HuH-7.5 (cell line): ENCODE data around the gene TOR1A.
A peak's percentile ranks its signal among the peaks of the same experiment; 100 is the strongest.

Source experiments
- DNase-seq: peaks from one replicate; pipeline ENCODE4 v3.0.0; 2011; ENCODE audit warnings: low spot score

Gene TOR1A, protein sequence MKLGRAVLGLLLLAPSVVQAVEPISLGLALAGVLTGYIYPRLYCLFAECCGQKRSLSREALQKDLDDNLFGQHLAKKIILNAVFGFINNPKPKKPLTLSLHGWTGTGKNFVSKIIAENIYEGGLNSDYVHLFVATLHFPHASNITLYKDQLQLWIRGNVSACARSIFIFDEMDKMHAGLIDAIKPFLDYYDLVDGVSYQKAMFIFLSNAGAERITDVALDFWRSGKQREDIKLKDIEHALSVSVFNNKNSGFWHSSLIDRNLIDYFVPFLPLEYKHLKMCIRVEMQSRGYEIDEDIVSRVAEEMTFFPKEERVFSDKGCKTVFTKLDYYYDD

DNA sequence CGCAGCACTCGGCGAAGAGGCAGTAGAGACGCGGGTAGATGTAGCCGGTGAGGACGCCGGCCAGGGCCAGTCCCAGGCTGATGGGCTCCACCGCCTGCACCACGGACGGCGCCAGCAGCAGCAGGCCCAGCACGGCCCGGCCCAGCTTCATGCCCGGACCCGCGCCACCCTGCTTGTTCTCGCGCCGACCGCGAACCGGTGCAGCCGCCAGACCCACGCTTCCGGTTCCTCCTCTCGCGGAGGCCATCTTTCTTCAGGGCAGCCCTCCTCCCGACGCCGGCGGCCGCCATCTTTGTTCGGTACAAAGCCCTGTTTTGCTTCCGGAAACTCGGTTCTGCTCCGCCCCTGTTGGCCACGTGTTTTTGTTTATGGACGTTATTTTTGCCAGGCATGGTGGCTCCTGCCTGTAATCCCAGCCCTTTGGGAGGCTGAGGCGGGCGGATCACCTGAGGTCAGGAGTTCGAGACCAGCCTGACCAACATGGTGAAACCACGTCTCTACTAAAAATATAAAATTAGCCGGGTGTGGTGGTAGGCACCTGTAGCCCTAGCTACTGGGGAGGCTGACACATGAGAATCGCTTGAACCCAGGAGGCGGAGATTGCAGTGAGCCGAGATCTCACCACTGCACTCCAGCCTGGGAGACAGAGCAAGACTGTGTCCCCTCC is at the start of gene TOR1A:
TOR1A (minus strand) TSS at position 202 of the 667 bp plus-strand sequence; CDS start at position 151, 51 bp downstream.
- peak; percentile 84 for DNase-seq

DNA sequence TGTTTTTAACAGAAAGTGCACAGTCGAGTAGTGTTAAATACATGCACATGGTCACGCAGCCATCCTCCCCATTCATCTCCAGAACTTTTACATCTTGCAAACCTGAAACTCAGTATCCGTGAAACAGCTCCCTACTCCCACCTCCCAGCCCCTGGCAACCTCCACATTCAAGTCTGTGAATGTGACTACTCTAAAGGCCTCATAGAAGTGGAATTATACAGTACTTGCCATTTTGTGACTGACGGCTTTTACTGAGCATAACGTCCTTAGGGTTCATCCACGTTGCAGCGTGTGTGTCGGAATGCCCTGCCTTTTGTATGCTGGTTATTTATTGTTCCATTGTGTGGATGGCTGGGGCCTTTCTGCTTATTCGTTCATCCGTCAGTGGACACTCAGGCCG is 47.1 kb upstream of the TOR1A start:
- no peak for DNase-seq

GRCh38 chr9:129869585-129870501 is 45.9 kb upstream of the TOR1A start:
- DNase-seq = no peak

DNA sequence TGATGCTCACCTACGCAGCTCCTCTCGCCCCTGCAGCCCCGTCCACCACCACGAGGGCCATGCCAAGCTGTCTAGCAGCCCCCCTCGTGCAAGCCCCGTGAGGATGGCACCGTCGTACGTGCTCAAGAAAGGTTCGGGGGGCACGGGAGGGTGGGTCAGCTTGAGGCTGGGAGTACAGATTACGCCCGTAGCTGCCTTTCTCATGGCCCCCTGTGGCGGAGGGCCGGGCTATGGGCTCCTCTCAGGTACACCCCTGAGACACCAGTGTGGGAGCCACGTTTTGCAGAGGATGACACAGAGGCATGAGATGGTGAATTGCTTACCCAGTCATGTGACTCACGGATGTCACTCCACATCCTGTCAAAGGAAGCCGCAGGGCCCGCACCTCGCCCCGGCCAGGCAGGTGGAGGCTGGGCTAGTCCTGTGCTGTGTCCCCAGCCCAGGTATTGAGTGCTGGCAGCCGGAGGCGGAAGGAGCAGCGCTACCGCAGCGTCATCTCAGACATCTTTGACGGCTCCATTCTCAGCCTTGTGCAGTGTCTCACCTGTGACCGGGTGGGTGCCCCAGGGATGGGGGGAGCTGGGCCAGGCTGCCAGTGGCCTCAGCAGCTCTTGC is 45.0 kb upstream of the TOR1A start:
- DNase-seq = no peak

- DNase-seq = no peak
Observed at GRCh38 chr9:129868023-129868871, 44.3 kb upstream of the TOR1A start.

DNA sequence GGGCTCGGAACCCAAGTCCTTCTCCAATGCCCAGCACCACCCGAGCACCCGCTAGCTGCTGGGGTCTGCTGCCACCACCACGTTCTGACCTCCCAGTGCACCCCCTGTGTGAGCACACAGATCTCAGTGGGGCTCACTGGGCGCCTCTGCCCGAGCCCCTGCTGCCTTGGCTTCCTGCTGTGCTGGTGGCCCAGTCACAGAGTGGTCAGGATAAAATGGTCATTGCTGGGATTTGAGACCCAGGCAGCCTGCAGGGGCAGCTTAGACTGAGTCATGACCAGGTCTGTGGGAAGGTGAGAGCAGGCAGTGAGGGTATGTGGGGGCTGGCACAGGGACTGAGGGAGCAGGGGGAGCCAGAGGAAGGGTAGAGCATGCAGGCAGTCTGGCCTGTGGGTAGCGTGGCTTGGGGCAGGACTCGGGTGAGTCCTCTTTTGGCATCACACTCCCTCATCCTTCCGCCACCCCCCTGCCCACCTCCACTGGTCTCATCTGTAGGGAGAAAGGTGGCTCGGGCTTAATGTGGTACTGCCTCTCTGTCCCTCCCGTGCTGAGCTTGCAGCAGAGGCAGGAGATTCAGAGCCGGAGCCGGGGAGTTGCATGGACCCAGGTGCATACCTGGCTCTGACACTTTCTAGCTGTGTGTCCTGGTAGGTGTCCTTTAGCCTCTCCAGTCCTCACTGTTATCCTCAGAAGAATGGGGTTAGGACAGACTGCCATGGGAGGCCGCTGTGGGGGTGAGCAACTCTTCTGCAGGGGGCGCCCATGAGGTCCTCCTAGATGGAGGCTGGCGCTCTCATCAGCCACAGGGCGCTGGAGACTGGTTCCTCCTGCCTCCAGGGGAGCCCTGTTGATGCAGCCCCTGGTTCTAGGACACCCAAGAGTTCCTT is 43.4 kb upstream of the TOR1A start:
- DNase-seq = no peak

GRCh38 chr9:129866394-129867135 is 42.6 kb upstream of the TOR1A start:
- DNase-seq = no peak

DNA sequence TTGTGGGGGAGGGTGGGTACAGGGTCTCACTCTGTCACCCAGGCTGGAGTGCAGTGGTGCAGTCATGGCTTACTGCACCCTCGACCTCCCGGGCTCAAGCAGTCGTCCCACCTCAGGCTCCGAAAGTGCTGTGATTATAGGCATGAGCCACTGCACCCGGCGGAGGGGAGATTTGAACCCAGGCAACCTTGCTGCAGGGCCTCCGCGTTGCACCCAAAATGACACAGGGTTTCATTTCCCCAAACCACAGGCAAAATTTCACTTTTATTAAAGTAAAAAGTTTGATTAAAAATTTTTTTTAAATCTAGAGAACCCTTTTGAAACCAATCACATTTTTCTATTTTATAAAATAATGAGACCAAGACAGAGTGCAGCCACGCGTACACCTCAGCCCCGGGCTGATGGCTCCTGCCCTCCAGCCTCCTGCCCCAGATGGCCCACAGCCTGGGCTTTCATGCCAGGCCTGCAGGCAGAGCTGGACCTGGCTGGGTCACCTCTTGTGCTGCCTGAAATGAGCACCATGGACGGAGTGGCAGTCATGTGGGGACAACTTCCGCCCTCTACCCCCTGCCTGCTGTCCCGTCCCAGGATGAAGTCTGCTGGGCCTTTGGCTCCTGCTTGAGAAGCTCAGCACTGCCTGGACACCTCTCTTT is 41.9 kb upstream of the TOR1A start:
- DNase-seq = no peak

- no peak for DNase-seq
Observed at GRCh38 chr9:129864991-129865647, 41.2 kb upstream of the TOR1A start.

DNA sequence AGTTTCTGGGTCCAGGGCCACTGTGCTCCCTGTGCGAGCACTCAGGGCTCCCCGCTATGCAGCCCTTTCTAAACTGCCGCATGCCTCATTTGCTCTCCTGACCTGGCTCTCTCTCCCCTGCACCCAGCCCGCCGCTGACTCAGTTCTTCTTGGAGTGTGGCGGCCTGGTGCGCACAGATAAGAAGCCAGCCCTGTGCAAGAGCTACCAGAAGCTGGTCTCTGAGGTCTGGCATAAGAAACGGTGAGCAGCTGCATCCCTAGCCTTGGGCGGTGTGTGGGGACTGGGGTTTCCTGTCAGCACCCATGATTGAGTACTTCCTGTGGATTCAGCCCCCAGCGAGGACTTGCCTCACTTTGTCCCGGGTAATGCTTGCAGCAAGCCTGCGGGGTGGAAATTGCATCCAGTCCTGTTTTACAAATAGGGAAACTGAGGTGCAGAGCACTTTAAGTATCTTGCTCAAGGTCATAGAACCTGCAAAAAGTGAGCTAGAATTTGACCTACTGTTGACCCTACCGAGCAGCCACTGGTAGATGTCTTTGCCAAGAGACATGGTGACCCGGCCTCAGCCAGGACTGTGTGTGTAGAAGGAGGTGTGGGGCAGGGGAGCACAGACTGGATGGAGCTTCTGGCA is 39.2 kb upstream of the TOR1A start:
- no peak for DNase-seq

GRCh38 chr9:129861447-129861827 is 37.5 kb upstream of the TOR1A start:
- no peak for DNase-seq

DNA sequence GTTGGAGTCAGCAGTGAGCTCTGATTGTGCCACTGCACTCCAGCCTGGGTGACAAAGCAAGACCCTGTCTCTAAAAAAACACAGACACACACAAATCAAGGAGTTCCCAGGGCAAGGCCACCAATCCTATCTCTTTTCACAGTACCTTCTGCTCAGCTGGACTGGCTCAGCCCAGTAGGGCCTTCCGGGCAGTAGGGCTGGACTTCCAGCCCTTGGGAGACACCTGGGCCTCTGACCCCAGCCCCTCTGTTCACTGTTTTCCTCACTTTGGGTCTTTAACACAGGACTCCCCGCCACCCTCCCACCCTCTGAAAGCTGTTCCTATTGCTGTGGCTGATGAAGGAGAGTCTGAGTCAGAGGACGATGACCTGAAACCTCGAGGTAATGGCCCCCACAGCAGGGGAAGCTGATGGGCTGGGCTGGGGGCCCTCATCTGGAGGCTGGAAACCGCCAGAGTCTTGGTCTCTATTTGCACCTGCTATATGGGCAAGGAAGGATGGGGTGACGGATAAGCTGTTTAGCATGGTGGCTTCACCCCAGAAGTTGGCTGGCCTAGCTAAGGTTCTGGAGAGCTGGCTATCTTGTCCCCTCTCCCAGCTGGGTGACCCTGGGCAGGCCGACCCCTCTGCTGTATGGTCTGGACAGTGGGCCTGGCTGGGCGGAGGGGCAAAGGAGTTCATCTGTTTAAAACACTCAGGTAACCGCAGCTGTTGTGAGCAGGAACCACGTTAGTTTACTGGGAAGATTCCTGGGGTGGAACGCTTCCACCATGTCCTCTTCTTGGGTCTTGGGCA is 36.9 kb upstream of the TOR1A start:
- DNase-seq = no peak

GRCh38 chr9:129858167-129858962 is 34.4 kb upstream of the TOR1A start:
- no peak for DNase-seq

- DNase-seq = no peak
Observed at GRCh38 chr9:129857207-129857606, 33.3 kb upstream of the TOR1A start.

- no peak for DNase-seq
Observed at GRCh38 chr9:129854588-129855110, 30.7 kb upstream of the TOR1A start.

- DNase-seq = no peak
Observed at GRCh38 chr9:129853614-129854013, 29.7 kb upstream of the TOR1A start.
